K562 (cell line): ENCODE results near the gene MMP28. TPM values are rescaled to one million over a fixed set of nuclear protein-coding genes. Genes with fewer than 3 reads are reported as not detected.
A peak's percentile ranks its signal among the peaks of the same experiment; 100 is the strongest.

ENCODE experiments used
- ATAC-seq: fragments of 200-7000 bp; cut with Tn5 transposase; 3 replicates; pipeline ENCODE4 v1.9.1; 2020; ENCODE audit warnings: moderate library complexity
- BruUV-seq: library from RNA; stranded (reverse); fragments of 400-500 nt; replicated peaks from 2 replicates; lab custom pipeline; 2021; lab: Mats Ljungman, UMichigan
- CTCF ChIA-PET: fragments of 300-600 bp; formaldehyde crosslinking; extraction: SDS; loops from one replicate; lab custom pipeline; 2021; ENCODE audit warnings: low intra/inter-chr PET ratio; lab: Yijun Ruan, JAX
- POLR2A ChIA-PET: fragments of 300-600, 350-650 bp; sonication (Branson Sonifier 250); formaldehyde crosslinking; extraction: SDS; loops from one replicate; lab custom pipeline; 2021; ENCODE audit warnings: antibody characterized with exemption, inconsistent platforms; lab: Yijun Ruan, JAX
- DNase-seq, 4 experiments: peaks; one replicate each; pipeline versions ENCODE4 v3.0.0 to v3.0.0-alpha.2; 2011 to 2018; ENCODE audit warnings: low spot score in 3 of 4, mixed read lengths in 3 of 4; ENCODE audit errors: extremely low read depth in 1 of 4
- FAIRE-seq: peaks from 2 replicates; lab custom pipeline; 2011; peaks lifted over from hg19 to GRCh38; lab: Jason Lieb, UNC
- H2AFZ ChIP-seq: 2 replicates; pipeline ENCODE4 v1.6.0; 2011; ENCODE audit warnings: low read depth, low read length, control low read depth, inconsistent platforms
- H3K27ac ChIP-seq: fragments of 200-600 bp; 3 replicates; pipeline ENCODE4 v1.8.0; 2011; ENCODE audit warnings: low read depth, mild to moderate bottlenecking, control low read depth, inconsistent platforms, low read length, moderate library complexity, mixed read lengths; ENCODE audit errors: extremely low read depth
- H3K27me3 ChIP-seq, 2 experiments: fragments of 300-600 bp in 1 of 2; 2 replicates in 1 of 2; 3 replicates in 1 of 2; pipeline versions ENCODE4 v1.6.0 to v1.8.0; 2011; ENCODE audit warnings: inconsistent platforms in 2 of 2, low read length in 2 of 2, mild to moderate bottlenecking in 1 of 2, mixed read lengths in 1 of 2, moderate library complexity in 1 of 2; ENCODE audit not compliant: control insufficient read depth in 2 of 2, insufficient read depth in 2 of 2
- H3K36me3 ChIP-seq: fragments of 300-600 bp; 3 replicates; pipeline ENCODE4 v1.8.0; 2011; ENCODE audit warnings: mild to moderate bottlenecking, low read length, inconsistent platforms; ENCODE audit not compliant: control insufficient read depth, insufficient read depth
- H3K4me1 ChIP-seq, 2 experiments: fragments of 200-600 bp in 1 of 2; replicated peaks in 1 of 2; 2 replicates in 1 of 2; 3 replicates in 1 of 2; pipeline versions ENCODE4 v1.5.1 to v1.8.0; 2011; ENCODE audit warnings: inconsistent platforms in 2 of 2, low read length in 2 of 2, mild to moderate bottlenecking in 1 of 2, mixed read lengths in 1 of 2, moderate library complexity in 1 of 2; ENCODE audit not compliant: control insufficient read depth in 2 of 2, insufficient read depth in 2 of 2
- H3K4me2 ChIP-seq: 2 replicates; pipeline ENCODE4 v1.6.1; 2011; ENCODE audit warnings: low read length, control low read depth, inconsistent platforms, mixed read lengths; ENCODE audit not compliant: insufficient read depth
- H3K4me3 ChIP-seq: fragments of 200-600 bp; sonication (generic), shearing (Covaris generic); 2 replicates; pipeline ENCODE4 v1.5.1; 2016; ENCODE audit warnings: control low read depth, inconsistent platforms
- H3K79me2 ChIP-seq: fragments of 200-600 bp; 3 replicates; pipeline ENCODE4 v1.8.0; 2011; ENCODE audit warnings: low read length, inconsistent platforms; ENCODE audit not compliant: control insufficient read depth, insufficient read depth
- H3K9ac ChIP-seq, 2 experiments: 2 replicates each; pipeline versions ENCODE4 v1.6.0 to v1.6.1; 2011; ENCODE audit warnings: low read depth in 2 of 2, low read length in 2 of 2, control low read depth in 1 of 2, inconsistent platforms in 1 of 2, mild to moderate bottlenecking in 1 of 2, mixed read lengths in 1 of 2; ENCODE audit not compliant: insufficient read depth in 1 of 2
- H3K9me1 ChIP-seq: one replicate; pipeline ENCODE4 v1.6.0; 2011; ENCODE audit warnings: inconsistent platforms, mild to moderate bottlenecking, low read length, moderate library complexity; ENCODE audit not compliant: control insufficient read depth, insufficient read depth
- H3K9me3 ChIP-seq: replicated peaks from 2 replicates; pipeline ENCODE4 v1.5.1; 2011; ENCODE audit warnings: low read depth, low read length, inconsistent platforms; ENCODE audit not compliant: control insufficient read depth, insufficient read depth
- H4K20me1 ChIP-seq: replicated peaks from 2 replicates; pipeline ENCODE4 v1.6.1; 2011; ENCODE audit warnings: low read length, inconsistent platforms, mixed read lengths; ENCODE audit not compliant: control insufficient read depth, insufficient read depth
- CEBPB ChIP-seq: fragments of 450-650 bp; IDR thresholded peaks from 2 replicates; pipeline ENCODE4 v1.6.1; 2016; ENCODE audit warnings: missing genetic modification characterization, missing compliant biosample characterization
- EWSR1 ChIP-seq: fragments of 450-650 bp; IDR thresholded peaks from 2 replicates; pipeline ENCODE4 v1.6.1; 2018; ENCODE audit warnings: borderline replicate concordance, mild to moderate bottlenecking, low read depth, moderate library complexity; ENCODE audit not compliant: partially characterized antibody
- FOXK1 ChIP-seq: sonication (generic); formaldehyde crosslinking; IDR thresholded peaks from 2 replicates; pipeline ENCODE4 v1.8.0; 2022; ENCODE audit warnings: missing genetic modification reagents, mild to moderate bottlenecking, borderline replicate concordance
- HCFC1 ChIP-seq: IDR thresholded peaks from 2 replicates; pipeline ENCODE4 v1.6.1; 2012; ENCODE audit warnings: low read depth, low read length, improper control_type of control experiment
- JUND ChIP-seq, 2 experiments: IDR thresholded peaks; 2 replicates in 1 of 2; 3 replicates in 1 of 2; pipeline ENCODE4 v1.6.1; 2011; ENCODE audit warnings: borderline replicate concordance in 2 of 2, low read depth in 2 of 2, low read length in 2 of 2, improper control_type of control experiment in 1 of 2, missing biosample characterization in 1 of 2, missing genetic modification characterization in 1 of 2, missing genetic modification reagents in 1 of 2
- KDM1A ChIP-seq, 2 experiments: fragments of 450-650 bp; IDR thresholded peaks; 2 replicates each; pipeline ENCODE4 v1.6.1; 2016; ENCODE audit warnings: mild to moderate bottlenecking in 2 of 2
- KLF10 ChIP-seq: fragments of 250-450 bp; sonication (Bioruptor Pico); IDR thresholded peaks from 2 replicates; pipeline ENCODE4 v1.6.1; 2021; ENCODE audit warnings: matching md5 sums
- MTA3 ChIP-seq: fragments of 450-650 bp; formaldehyde crosslinking; IDR thresholded peaks from 2 replicates; pipeline ENCODE4 v1.6.1; 2017; ENCODE audit warnings: mild to moderate bottlenecking, borderline replicate concordance
- RUNX1 ChIP-seq: sonication (generic); IDR thresholded peaks from 2 replicates; pipeline ENCODE4 v1.6.1; 2016; ENCODE audit warnings: antibody characterized with exemption, low read depth
- SOX6 ChIP-seq: fragments of 450-650 bp; IDR thresholded peaks from 2 replicates; pipeline ENCODE4 v1.6.1; 2014; ENCODE audit warnings: mild to moderate bottlenecking
- SRF ChIP-seq, 2 experiments: fragments of 250-450, 450-650 bp in 1 of 2; sonication (Bioruptor Pico) in 1 of 2; sonication (generic) in 1 of 2; formaldehyde crosslinking; IDR thresholded peaks; 2 replicates each; pipeline versions ENCODE4 v1.5.0 to v1.5.1; 2020 to 2022; ENCODE audit warnings: mild to moderate bottlenecking in 1 of 2, missing genetic modification reagents in 1 of 2
- ZNF395 ChIP-seq: fragments of 200-800 bp; sonication (Bioruptor generic); IDR thresholded peaks from 2 replicates; pipeline ENCODE4 v1.6.1; 2017; ENCODE audit warnings: missing genetic modification characterization, missing compliant biosample characterization
- ZNF778 ChIP-seq: fragments of 450-650 bp; formaldehyde crosslinking; IDR thresholded peaks from 2 replicates; pipeline ENCODE4 v1.4.0; 2020; ENCODE audit warnings: mild to moderate bottlenecking, moderate library complexity
- WGBS: fragments of 100-300 bp; shearing (Covaris generic); methylation state at CpG from one replicate; pipeline ENCODE4 v1.1.6; 2016; ENCODE audit warnings: low coverage, mixed read lengths; ENCODE audit not compliant: insufficient coverage; ENCODE audit errors: missing lambda C conversion rate; 5-methylcytosine and 5-hydroxymethylcytosine counted together
- in situ Hi-C: fragments of 300-500 bp; cut with MboI; formaldehyde crosslinking; loops from 4 replicates; pipeline ENCODE4 v1.15.0; 2018; ENCODE audit warnings: inconsistent platforms, mixed read lengths
- intact Hi-C: fragments of 100-400 bp; cut with micrococcal nuclease; formaldehyde crosslinking; loops from 2 replicates; pipeline ENCODE4 v1.14.2; 2022
- polyA plus RNA-seq, 8 experiments: library from polyadenylated mRNA; depleted of rRNA in 4 of 8; stranded (reverse) in 5 of 8; unstranded in 3 of 8; fragments of >200 nt; fragmentation: Nextera tagmentation in 2 of 8; fragmentation: Illumina TruSeq in 1 of 8; extraction: Ambion mirVana in 2 of 8; extraction: Trizol in 1 of 8; gene quantifications; 2 replicates each; pipeline versions ENCODE4 v1.2.1 to v1.2.3, GENCODE V29; 2011 to 2014; ENCODE audit warnings: inconsistent platforms in 1 of 8, missing spikeins in 1 of 8
- total RNA-seq, 7 experiments: library from RNA; depleted of rRNA in 6 of 7; stranded (reverse); fragments of >200 nt in 6 of 7; fragmentation: Illumina TruSeq in 2 of 7; extraction: Trizol in 2 of 7; gene quantifications; 2 replicates each; pipeline versions ENCODE4 v1.2.1 to v1.2.3, GENCODE V29; 2011 to 2021; ENCODE audit warnings: low replicate concordance in 1 of 7

MMP28 gene
- total and polyA plus RNA-seq, 9 of the 15 experiments (the other 6 are each of a cell fraction or from before 2014, with no cell fraction given) = not detected

GRCh38 chr17:35807371-35808144 lies 12.1 kb upstream of the MMP28 start (continued):
- no peak for TF ChIP-seq FOXK1 (CRISPR knock-in tag)
- no peak for TF ChIP-seq RUNX1
- TF ChIP-seq SOX6 = peak; percentile 53; the same call in 1 of the 2 replicates
- peak in 1 of 2 experiments; percentile 32; a peak in 2 of 4 replicates for TF ChIP-seq KDM1A (IDR thresholded peaks at IDR 0.05)
- TF ChIP-seq KLF10 (CRISPR knock-in tag) = no peak
- no peak for TF ChIP-seq ZNF395 (CRISPR knock-in tag)

- H3K36me3 ChIP-seq = no peaks in the 10 kb centered on the region
- intact Hi-C loops (loop anchor here (1.0 to 5.0 kb wide), 2 partner anchors 40 to 237 kb away; no protein-coding TSS in a partner anchor), in situ Hi-C loops (loop anchor here (5.0 kb wide), 1 partner anchor 37 kb away; no protein-coding TSS in a partner anchor)
- H3K9me1 ChIP-seq = no peaks in the 10 kb centered on the region
- peak; percentile 78 for ATAC-seq
- ChIA-PET CTCF (interaction anchor here (2.6 to 3.2 kb wide), 2 partner anchors 37 to 41 kb away, joined by 20 to 39 read pairs; no protein-coding TSS in a partner anchor), POLR2A (interaction anchor here (0.6 kb wide), 1 partner anchor 679 kb away, joined by 4 read pairs; no protein-coding TSS in a partner anchor)
- H3K9ac ChIP-seq = no peak overlapping the region
- WGBS = 25% methylated on average over 1 of the region's 1 CpG
- H3K79me2 ChIP-seq = peaks cover 14% of the 10 kb centered on the region
- peak overlapping the region; percentile 61 for H2AFZ ChIP-seq
- H3K4me1 ChIP-seq = peaks cover 6 to 20% of the 10 kb centered on the region in 2 experiments; a peak in 4 of 5 replicates
- H4K20me1 ChIP-seq = no peaks in the 10 kb centered on the region
- H3K27me3 ChIP-seq = peaks cover 0 to 4% of the 10 kb centered on the region in 2 experiments; a peak in 1 of 5 replicates
- H3K9me3 ChIP-seq = no peaks in the 10 kb centered on the region
- H3K27ac ChIP-seq = no peak overlapping the region
- FAIRE-seq = no peak
- no peak overlapping the region for H3K4me3 ChIP-seq
- DNase-seq = peak; percentile 65 to 88 (median 77)
- BruUV-seq = no TSS peak
- H3K4me2 ChIP-seq = peak overlapping the region; percentile 36; the same call in 1 of the 2 replicates
- TF ChIP-seq EWSR1 (no peak), SRF (CRISPR knock-in tag; IDR thresholded peaks at IDR 0.05) (peak in 1 of 2 experiments; percentile 38; a peak in 1 of 4 replicates), ZNF778 (no peak), CEBPB (tag) (0 out of 2 replicates have a peak, but pooled peaks have one; percentile 13), HCFC1 (no peak), MTA3 (0 out of 2 replicates have a peak, but pooled peaks have one; percentile 24), JUND (IDR thresholded peaks at IDR 0.05; ENCODE audit: borderline replicate concordance, low read depth, low read length) (peak; percentile 48; the same call in 1 of the 2 replicates), JUND (tag; IDR thresholded peaks at IDR 0.05; ENCODE audit: borderline replicate concordance, low read depth, low read length) (no peak)
Measured at GRCh38 chr17:35804658-35805192, 9.3 kb upstream of the MMP28 start.
